ENCODE data around the gene MAP4K4. TPM values are rescaled to one million over a fixed set of nuclear protein-coding genes. Genes with fewer than 3 reads are reported as not detected.

MAP4K4 gene
- total RNA-seq, 1 donor from 2014 or later = 175 TPM

DNA sequence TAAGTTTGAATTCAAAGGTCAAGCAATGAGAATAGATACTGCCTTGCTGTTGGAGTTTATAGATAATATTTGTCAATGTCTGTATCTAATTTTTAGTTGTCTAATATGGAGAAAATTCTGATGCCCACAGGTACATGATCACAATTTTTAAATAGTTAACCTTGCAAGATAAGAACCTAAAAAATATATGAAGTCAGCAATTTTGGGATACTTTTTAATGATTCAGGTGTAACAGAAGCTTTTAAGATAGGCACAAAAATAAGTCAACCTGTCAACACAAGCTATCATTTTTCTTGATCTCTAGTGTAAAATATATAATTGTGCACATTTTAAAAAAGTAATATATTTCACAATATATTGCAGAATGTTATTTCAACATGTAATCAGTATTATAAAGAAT, 201.8 kb downstream of the MAP4K4 start:
- DNase-seq (ENCODE audit: low spot score in 2 of 2, unreplicated experiment in 2 of 2) = no peak
- TF ChIP-seq, protein P1, sequence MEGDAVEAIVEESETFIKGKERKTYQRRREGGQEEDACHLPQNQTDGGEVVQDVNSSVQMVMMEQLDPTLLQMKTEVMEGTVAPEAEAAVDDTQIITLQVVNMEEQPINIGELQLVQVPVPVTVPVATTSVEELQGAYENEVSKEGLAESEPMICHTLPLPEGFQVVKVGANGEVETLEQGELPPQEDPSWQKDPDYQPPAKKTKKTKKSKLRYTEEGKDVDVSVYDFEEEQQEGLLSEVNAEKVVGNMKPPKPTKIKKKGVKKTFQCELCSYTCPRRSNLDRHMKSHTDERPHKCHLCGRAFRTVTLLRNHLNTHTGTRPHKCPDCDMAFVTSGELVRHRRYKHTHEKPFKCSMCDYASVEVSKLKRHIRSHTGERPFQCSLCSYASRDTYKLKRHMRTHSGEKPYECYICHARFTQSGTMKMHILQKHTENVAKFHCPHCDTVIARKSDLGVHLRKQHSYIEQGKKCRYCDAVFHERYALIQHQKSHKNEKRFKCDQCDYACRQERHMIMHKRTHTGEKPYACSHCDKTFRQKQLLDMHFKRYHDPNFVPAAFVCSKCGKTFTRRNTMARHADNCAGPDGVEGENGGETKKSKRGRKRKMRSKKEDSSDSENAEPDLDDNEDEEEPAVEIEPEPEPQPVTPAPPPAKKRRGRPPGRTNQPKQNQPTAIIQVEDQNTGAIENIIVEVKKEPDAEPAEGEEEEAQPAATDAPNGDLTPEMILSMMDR (IDR thresholded peaks at IDR 0.05; ENCODE audit: unreplicated experiment) = no peak
- no peaks in the 10 kb centered on the region for H3K27me3 Mint-ChIP-seq (ENCODE audit: low read depth)
- H3K36me3 Mint-ChIP-seq = peaks cover 13% of the 10 kb centered on the region
- no peak overlapping the region for H3K4me3 Mint-ChIP-seq
- H3K9me3 Mint-ChIP-seq = no peaks in the 10 kb centered on the region
- no peak overlapping the region for H3K27ac Mint-ChIP-seq
- H3K4me1 Mint-ChIP-seq = no peaks in the 10 kb centered on the region

DNA sequence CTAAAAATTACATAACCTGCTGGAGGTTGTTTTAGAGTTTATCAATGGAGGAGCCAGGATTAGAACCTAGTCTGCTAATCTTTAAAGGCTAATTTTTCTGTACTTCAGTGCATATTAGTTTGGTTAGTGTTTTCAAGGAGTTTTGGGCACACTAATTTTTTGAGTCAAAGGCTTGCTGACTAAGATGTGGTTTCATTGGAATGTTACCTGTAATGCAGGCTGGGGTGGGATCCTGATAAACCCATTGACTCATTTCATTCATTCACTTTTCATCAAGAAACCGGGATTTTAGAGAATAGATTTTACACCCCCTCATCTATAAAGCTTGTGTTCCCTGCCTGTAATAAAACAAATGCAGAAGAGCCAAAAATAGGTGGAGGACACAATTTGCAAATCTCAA, 202.4 kb downstream of the MAP4K4 start:
- TF ChIP-seq, protein P1 (IDR thresholded peaks at IDR 0.05; ENCODE audit: unreplicated experiment) = no peak
- Mint-ChIP-seq H3K27me3 (ENCODE audit: low read depth) (no peaks in the 10 kb centered on the region), H3K4me3 (no peak overlapping the region), H3K36me3 (peaks cover 9% of the 10 kb centered on the region), H3K9me3 (no peaks in the 10 kb centered on the region), H3K27ac (no peak overlapping the region), H3K4me1 (no peaks in the 10 kb centered on the region)
- DNase-seq (ENCODE audit: low spot score in 2 of 2, unreplicated experiment in 2 of 2) = no peak

DNA sequence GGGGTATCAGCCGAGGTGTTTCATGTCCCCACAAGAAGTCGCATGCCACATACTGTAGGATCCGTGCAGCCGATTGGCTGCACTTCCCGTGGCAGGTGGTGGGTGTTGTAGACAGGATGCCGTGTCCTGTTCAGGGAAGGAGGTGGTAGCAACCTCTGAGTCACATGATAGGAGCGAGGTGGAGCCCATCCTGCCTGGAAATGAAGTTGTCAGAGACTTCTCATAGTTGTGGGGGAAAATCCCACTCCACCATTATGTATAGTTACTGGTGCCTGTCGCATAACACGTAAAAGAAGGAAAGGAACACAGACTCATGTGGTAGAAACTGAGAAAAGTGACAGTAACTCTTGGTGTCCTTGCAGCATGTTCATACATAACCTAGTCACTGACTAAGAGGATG, 202.9 kb downstream of the MAP4K4 start:
- TF ChIP-seq, protein P1 (IDR thresholded peaks at IDR 0.05; ENCODE audit: unreplicated experiment) = no peak
- no peak for DNase-seq (ENCODE audit: low spot score in 2 of 2, unreplicated experiment in 2 of 2)
- Mint-ChIP-seq H3K27me3 (ENCODE audit: low read depth) (no peaks in the 10 kb centered on the region), H3K4me1 (no peaks in the 10 kb centered on the region), H3K36me3 (peaks cover 6% of the 10 kb centered on the region), H3K9me3 (no peaks in the 10 kb centered on the region), H3K27ac (no peak overlapping the region), H3K4me3 (no peak overlapping the region)

DNA sequence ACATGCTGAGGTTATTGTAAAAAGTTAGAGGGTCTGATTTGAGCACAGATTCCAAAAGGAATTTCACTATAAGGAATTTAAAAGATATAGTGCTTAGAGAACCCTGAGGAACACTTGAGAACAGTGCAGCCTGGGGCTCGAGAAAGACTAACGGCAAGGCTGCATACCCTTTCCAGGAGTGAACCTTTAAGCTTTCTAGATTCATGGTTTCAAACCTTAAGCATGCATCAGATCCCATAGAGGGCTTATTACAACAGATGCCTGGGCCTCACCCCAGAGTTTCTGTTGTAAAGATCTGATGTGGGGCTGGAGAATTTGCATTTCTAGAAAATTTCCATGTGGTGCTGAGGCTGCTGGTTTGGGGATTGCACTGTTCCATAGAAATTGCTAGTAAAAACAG, 203.7 kb downstream of the MAP4K4 start:
- H3K4me3 Mint-ChIP-seq = no peak overlapping the region
- TF ChIP-seq, protein P1 (IDR thresholded peaks at IDR 0.05; ENCODE audit: unreplicated experiment) = no peak
- H3K36me3 Mint-ChIP-seq = peaks cover 6% of the 10 kb centered on the region

DNA sequence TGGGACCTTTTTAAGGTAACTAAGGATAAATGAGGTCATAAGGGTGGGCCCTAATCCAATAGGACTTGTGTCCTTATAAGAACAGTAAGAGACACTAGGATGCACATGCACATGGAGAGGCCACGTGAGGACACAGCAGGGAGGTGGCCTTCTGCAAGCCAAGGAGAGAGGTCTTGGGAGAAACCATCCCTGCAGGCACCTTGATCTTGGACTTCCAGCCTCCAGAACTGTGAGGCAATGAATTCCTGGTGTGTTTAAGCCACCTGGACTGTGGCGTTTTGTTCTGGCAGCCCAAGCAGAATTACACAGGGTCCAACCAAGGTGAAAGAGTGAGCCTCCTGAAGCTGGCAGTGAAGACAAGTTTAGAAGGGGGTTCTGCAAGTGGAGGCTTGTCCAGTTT, 204.7 kb downstream of the MAP4K4 start:
- peaks cover under 1% of the 10 kb centered on the region for H3K9me3 Mint-ChIP-seq
- no peak overlapping the region for H3K27ac Mint-ChIP-seq
- H3K36me3 Mint-ChIP-seq = peaks cover 6% of the 10 kb centered on the region
- no peak for DNase-seq (ENCODE audit: low spot score in 2 of 2, unreplicated experiment in 2 of 2)
- H3K27me3 Mint-ChIP-seq (ENCODE audit: low read depth) = no peaks in the 10 kb centered on the region
- H3K4me3 Mint-ChIP-seq = no peak overlapping the region
- H3K4me1 Mint-ChIP-seq = no peaks in the 10 kb centered on the region
- TF ChIP-seq, protein P1 (IDR thresholded peaks at IDR 0.05; ENCODE audit: unreplicated experiment) = no peak

More for the DNA sequence above, 203.7 kb downstream of the MAP4K4 start:
- DNase-seq (ENCODE audit: low spot score in 2 of 2, unreplicated experiment in 2 of 2) = no peak
- Mint-ChIP-seq H3K27ac (no peak overlapping the region), H3K9me3 (no peaks in the 10 kb centered on the region), H3K4me1 (no peaks in the 10 kb centered on the region), H3K27me3 (ENCODE audit: low read depth) (no peaks in the 10 kb centered on the region)

DNA sequence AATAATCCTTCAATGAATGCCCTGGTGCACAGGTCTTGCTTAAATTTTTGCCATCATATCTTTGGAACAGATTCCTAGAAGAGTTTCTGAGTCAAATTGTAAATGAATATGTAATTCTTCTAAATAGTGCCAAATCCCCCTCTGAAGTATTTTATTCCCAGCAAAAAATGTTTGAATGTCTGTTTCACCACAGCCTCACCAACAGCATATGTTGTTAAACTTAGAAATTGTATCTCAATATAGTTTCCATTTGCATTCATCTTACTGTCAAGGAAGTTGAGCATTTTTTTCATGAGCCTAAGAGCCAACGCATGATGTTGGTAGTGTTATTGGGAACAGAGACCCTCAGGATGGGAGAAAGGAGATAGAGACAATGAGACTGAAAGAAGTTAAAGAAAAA, 207.4 kb downstream of the MAP4K4 start:
- TF ChIP-seq, protein P1 (IDR thresholded peaks at IDR 0.05; ENCODE audit: unreplicated experiment) = no peak
- no peak for DNase-seq (ENCODE audit: low spot score in 2 of 2, unreplicated experiment in 2 of 2)
- Mint-ChIP-seq H3K9me3 (peaks cover 12% of the 10 kb centered on the region), H3K4me1 (no peaks in the 10 kb centered on the region), H3K27ac (no peak overlapping the region), H3K36me3 (no peaks in the 10 kb centered on the region), H3K27me3 (ENCODE audit: low read depth) (no peaks in the 10 kb centered on the region), H3K4me3 (no peak overlapping the region)

Data from mesothelial cell of epicardium (in vitro differentiated cells).